Vagina (tissue), 2 donors: ENCODE measurements around the gene USH1G. TPM values are rescaled to one million over a fixed set of nuclear protein-coding genes. Genes with fewer than 3 reads are reported as not detected.

ENCODE experiments used
- DNase-seq, 2 donors: peaks; one replicate each; pipeline ENCODE4 v3.0.0-alpha.2; 2017; ENCODE audit errors: extremely low spot score in 2 of 2
- H3K27ac ChIP-seq: fragments of 200-600 bp; sonication (generic); one replicate; pipeline ENCODE4 v1.5.1; 2019
- H3K27me3 ChIP-seq: fragments of 200-600 bp; sonication (generic); one replicate; pipeline ENCODE4 v1.5.1; 2019
- H3K36me3 ChIP-seq, 2 donors: fragments of 200-600 bp; sonication (generic); one replicate each; pipeline ENCODE4 v1.5.1; 2017 to 2019
- H3K4me1 ChIP-seq: fragments of 200-600 bp; sonication (generic); one replicate; pipeline ENCODE4 v1.5.1; 2019
- H3K4me3 ChIP-seq, 2 donors: fragments of 200-600 bp; sonication (generic); 1 replicate in 1 of 2; 2 replicates in 1 of 2; pipeline ENCODE4 v1.5.1; 2016 to 2019
- H3K9me3 ChIP-seq: fragments of 200-600 bp; sonication (generic); one replicate; pipeline ENCODE4 v1.5.1; 2019
- CTCF ChIP-seq, 3 experiments: fragments of 450-650 bp in 2 of 3; fragments of 200-600 bp in 1 of 3; sonication (generic) in 1 of 3; IDR thresholded peaks; one replicate each; pipeline ENCODE4 v1.5.1; 2017 to 2019; ENCODE audit warnings: antibody characterized with exemption in 3 of 3, mild to moderate bottlenecking in 2 of 3, moderate library complexity in 2 of 3
- POLR2A ChIP-seq, 2 donors: fragments of 450-650 bp; IDR thresholded peaks; one replicate each; pipeline ENCODE4 v1.6.1; 2017; ENCODE audit warnings: antibody characterized with exemption in 2 of 2, mild to moderate bottlenecking in 2 of 2, moderate library complexity in 2 of 2
- POLR2AphosphoS5 ChIP-seq, 2 donors: sonication (generic); formaldehyde crosslinking; IDR thresholded peaks; one replicate each; pipeline ENCODE4 v1.9.0; 2017; ENCODE audit warnings: antibody characterized with exemption in 2 of 2, mild to moderate bottlenecking in 2 of 2, low read depth in 1 of 2; ENCODE audit not compliant: insufficient read depth in 1 of 2
- intact Hi-C: fragments of 100-400 bp; cut with DNase I; formaldehyde crosslinking; loops from one replicate; pipeline ENCODE4 v1.15.1; 2023
- total RNA-seq: library from RNA; depleted of rRNA; stranded (reverse); fragments of >200 nt; gene quantifications from one replicate; pipeline ENCODE4 v1.2.3, GENCODE V29; 2016

The USH1G gene
- total RNA-seq, 1 donor from 2014 or later = 0.49 TPM

DNA sequence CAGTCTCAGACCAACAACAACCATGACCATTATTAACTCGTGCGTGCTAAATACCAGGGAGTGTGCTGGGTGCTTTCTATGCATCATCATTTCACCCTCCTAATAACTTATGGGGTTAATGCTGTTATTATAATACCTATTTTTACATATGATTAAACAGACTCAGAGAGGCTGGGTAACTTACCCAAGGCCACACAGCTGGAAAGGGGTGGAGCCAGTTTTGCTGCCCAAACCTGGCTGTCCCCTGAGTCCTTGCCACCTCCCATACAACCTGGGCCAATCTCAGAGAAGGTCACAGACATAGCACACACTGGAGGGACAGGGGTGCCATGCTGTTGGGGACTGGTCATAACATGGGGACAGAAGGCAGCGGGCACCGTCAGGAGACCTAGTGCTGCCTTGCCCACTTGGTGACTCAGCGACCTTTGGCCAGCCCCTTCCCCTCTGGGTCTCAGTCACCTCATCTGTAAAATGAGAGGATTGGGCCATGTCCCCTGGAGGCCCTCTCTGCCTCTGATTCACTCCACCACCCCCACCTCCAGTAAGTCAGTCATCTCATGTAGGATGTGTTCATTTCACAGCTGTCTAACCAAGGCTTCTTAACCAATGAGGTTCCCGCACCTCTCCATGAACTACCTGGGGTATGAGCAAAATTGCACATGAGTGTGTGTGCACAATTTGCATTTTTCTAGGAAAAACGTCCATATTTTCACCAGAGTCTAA, 18.2 kb downstream of the USH1G start:
- TF ChIP-seq CTCF (IDR thresholded peaks at IDR 0.05) (no peak), POLR2A (IDR thresholded peaks at IDR 0.05) (no peak), POLR2AphosphoS5 (IDR thresholded peaks at IDR 0.05; ENCODE audit: insufficient read depth in 1 of 2, low read depth in 1 of 2) (no peak)
- Histone ChIP-seq H3K27ac (no peak overlapping the region), H3K4me3 (no peak overlapping the region), H3K9me3 (no peaks in the 10 kb centered on the region), H3K4me1 (no peaks in the 10 kb centered on the region), H3K27me3 (no peaks in the 10 kb centered on the region), H3K36me3 (no peaks in the 10 kb centered on the region)
- DNase-seq = no peak
- intact Hi-C loops = no loop called here

DNA sequence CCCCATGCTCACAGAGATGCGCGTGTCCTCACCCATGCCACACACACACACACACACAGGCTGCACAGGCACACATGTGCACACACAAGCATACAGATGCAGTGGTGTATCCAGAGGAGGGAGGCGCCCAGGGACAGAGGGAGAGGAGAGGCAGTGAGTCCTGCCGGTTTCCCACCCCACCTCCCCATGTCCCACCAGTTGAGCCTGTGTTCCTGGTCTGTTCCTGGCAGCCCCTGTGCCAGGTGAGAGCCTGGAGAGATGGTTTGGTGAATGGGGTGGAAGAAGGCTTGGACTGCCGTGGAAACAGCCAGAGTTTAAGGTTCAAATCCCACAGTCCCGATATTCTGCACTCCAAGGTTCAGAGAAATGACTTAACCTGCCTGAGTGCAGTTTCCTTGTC, 19.4 kb downstream of the USH1G start:
- Histone ChIP-seq H3K4me3 (no peak overlapping the region), H3K9me3 (no peaks in the 10 kb centered on the region), H3K4me1 (no peaks in the 10 kb centered on the region), H3K27me3 (no peaks in the 10 kb centered on the region), H3K36me3 (no peaks in the 10 kb centered on the region), H3K27ac (no peak overlapping the region)
- no peak for DNase-seq
- intact Hi-C loops = no loop called here
- TF ChIP-seq CTCF (IDR thresholded peaks at IDR 0.05) (no peak), POLR2AphosphoS5 (IDR thresholded peaks at IDR 0.05; ENCODE audit: insufficient read depth in 1 of 2, low read depth in 1 of 2) (no peak), POLR2A (IDR thresholded peaks at IDR 0.05) (no peak)

DNA sequence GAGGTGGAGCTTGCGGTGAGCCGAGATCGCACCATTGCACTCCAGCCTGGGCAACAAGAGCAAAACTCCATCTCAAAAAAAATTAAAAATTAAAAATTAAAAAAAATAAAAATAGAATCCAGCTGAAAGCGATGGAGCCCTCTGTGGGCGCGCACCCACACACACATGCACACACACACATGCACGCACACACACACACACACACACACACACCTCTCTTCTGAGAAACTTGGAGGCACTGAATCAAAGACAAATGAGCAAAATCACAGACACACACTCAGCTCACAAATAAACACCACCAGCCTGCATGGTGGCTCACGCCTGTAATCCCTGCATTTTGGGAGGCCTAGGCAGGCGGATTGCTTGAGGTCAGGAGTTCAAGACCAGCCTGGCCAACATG, 20.0 kb downstream of the USH1G start:
- H3K4me3 ChIP-seq = no peak overlapping the region
- no peaks in the 10 kb centered on the region for H3K9me3 ChIP-seq
- DNase-seq = no peak
- intact Hi-C loops = no loop called here
- H3K36me3 ChIP-seq = no peaks in the 10 kb centered on the region
- no peak overlapping the region for H3K27ac ChIP-seq
- no peaks in the 10 kb centered on the region for H3K4me1 ChIP-seq
- TF ChIP-seq POLR2AphosphoS5 (IDR thresholded peaks at IDR 0.05; ENCODE audit: insufficient read depth in 1 of 2, low read depth in 1 of 2) = no peak
- no peak for TF ChIP-seq POLR2A (IDR thresholded peaks at IDR 0.05)
- TF ChIP-seq CTCF (IDR thresholded peaks at IDR 0.05) = no peak
- H3K27me3 ChIP-seq = no peaks in the 10 kb centered on the region

DNA sequence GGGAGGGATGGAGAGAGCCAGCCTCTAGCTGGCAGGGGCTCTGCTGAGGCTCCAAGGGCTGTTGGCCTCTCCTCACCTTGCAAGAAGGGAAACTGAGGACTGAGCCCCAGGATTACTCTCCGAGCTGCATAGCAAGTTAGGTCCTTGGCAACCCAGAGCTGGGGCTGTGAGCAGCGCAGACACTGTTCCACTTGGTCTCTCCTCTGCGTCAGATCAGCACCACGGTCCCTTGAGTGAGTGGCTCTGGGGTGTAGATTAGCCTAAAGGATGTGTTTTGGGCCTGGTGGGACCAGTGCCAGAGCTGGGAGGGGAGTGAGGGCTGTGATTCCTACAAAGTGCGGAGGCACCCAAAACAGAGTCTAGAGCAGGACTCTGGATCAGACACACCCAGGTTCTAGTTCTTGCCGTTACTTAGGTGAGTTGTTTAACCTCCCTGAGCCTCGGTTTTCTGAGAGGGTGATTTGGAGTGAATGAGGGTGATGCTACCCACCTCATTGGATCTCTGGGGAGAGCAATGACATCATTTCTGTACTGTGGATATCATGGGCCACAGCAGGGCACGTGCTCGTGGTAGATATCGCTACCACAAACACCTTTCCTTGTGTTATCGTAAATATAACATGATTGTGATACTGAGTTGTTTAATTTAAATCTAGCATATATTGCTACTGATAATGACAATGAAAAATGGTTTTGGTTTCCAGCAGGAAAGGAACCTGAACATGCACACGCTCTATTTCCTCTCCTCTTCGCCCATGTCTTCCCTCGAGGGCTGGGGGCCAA, 21.5 kb downstream of the USH1G start:
- Histone ChIP-seq H3K36me3 (no peaks in the 10 kb centered on the region), H3K27me3 (no peaks in the 10 kb centered on the region), H3K27ac (no peak overlapping the region), H3K4me3 (no peak overlapping the region), H3K9me3 (no peaks in the 10 kb centered on the region), H3K4me1 (no peaks in the 10 kb centered on the region)
- TF ChIP-seq POLR2AphosphoS5 (IDR thresholded peaks at IDR 0.05; ENCODE audit: insufficient read depth in 1 of 2, low read depth in 1 of 2) = no peak
- TF ChIP-seq CTCF (IDR thresholded peaks at IDR 0.05) = no peak
- TF ChIP-seq POLR2A (IDR thresholded peaks at IDR 0.05) = no peak
- intact Hi-C loops = no loop called here
- no peak for DNase-seq

DNA sequence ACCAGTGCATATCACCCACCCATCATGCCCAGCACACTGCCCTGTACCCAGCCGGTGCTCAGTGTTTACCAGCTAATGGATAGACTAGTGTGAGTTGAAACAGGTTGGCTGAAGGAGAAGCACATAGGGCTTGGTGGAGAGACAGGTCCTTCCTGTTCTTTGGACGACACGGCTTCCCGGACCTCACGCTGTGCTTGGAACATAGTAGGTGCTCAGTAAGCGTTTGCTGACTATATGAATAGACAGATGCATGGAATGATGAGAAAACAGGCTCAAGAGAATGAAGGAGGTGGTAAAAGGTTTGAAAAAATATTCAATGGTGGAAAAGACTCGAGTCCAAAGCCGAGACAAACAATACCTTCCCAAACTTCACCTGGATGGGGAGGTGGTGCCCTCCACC, 22.8 kb downstream of the USH1G start:
- H3K9me3 ChIP-seq = no peaks in the 10 kb centered on the region
- intact Hi-C loops = no loop called here
- TF ChIP-seq POLR2A (IDR thresholded peaks at IDR 0.05) (no peak), POLR2AphosphoS5 (IDR thresholded peaks at IDR 0.05; ENCODE audit: insufficient read depth in 1 of 2, low read depth in 1 of 2) (no peak), CTCF (IDR thresholded peaks at IDR 0.05) (no peak)
- no peaks in the 10 kb centered on the region for H3K36me3 ChIP-seq
- H3K27me3 ChIP-seq = no peaks in the 10 kb centered on the region
- no peak for DNase-seq
- no peak overlapping the region for H3K27ac ChIP-seq
- H3K4me1 ChIP-seq = no peaks in the 10 kb centered on the region
- no peak overlapping the region for H3K4me3 ChIP-seq
